SJSA1 (cell line): Measurements from ENCODE around the gene ULBP2. TPM values are rescaled to one million over a fixed set of nuclear protein-coding genes. Genes with fewer than 3 reads are reported as not detected.
"Not testable (repeated sequence)": the region's sequence is repeated elsewhere in the genome, so short reads cannot be mapped to it uniquely, and the experiment has no call there.

ENCODE experiments used
- DNase-seq, 2 experiments: peaks; one replicate each; pipeline ENCODE4 v3.0.0-alpha.2; 2015 to 2020; ENCODE audit warnings: low spot score in 2 of 2, low read depth in 1 of 2
- H3K27ac ChIP-seq: fragments of 250-450 bp; sonication (Bioruptor Pico); 2 replicates; pipeline ENCODE4 v1.5.1; 2020; ENCODE audit warnings: mild to moderate bottlenecking, moderate library complexity
- H3K27me3 ChIP-seq: fragments of 250-450 bp; sonication (Bioruptor Pico); replicated peaks from 2 replicates; pipeline ENCODE4 v1.5.1; 2020; ENCODE audit warnings: mild to moderate bottlenecking, moderate library complexity
- H3K36me3 ChIP-seq: fragments of 250-450 bp; sonication (Bioruptor Pico); 2 replicates; pipeline ENCODE4 v1.5.1; 2020; ENCODE audit warnings: mild to moderate bottlenecking
- H3K4me1 ChIP-seq: fragments of 250-450 bp; sonication (Bioruptor Pico); replicated peaks from 2 replicates; pipeline ENCODE4 v1.6.1; 2021; ENCODE audit warnings: mild to moderate bottlenecking
- H3K4me3 ChIP-seq: fragments of 250-450 bp; sonication (Bioruptor Pico); 2 replicates; pipeline ENCODE4 v1.5.1; 2020; ENCODE audit warnings: mild to moderate bottlenecking
- H3K9me3 ChIP-seq: fragments of 250-450 bp; sonication (Bioruptor Pico); replicated peaks from 2 replicates; pipeline ENCODE4 v1.5.1; 2020; ENCODE audit warnings: mild to moderate bottlenecking
- total RNA-seq: library from RNA; depleted of rRNA; stranded (reverse); fragments of >200 nt; shearing (Covaris generic); gene quantifications from 2 replicates; pipeline ENCODE4 v1.2.3, GENCODE V29; 2014

The ULBP2 gene
- total RNA-seq, 1 experiment from 2014 or later: 19.7 TPM

DNA sequence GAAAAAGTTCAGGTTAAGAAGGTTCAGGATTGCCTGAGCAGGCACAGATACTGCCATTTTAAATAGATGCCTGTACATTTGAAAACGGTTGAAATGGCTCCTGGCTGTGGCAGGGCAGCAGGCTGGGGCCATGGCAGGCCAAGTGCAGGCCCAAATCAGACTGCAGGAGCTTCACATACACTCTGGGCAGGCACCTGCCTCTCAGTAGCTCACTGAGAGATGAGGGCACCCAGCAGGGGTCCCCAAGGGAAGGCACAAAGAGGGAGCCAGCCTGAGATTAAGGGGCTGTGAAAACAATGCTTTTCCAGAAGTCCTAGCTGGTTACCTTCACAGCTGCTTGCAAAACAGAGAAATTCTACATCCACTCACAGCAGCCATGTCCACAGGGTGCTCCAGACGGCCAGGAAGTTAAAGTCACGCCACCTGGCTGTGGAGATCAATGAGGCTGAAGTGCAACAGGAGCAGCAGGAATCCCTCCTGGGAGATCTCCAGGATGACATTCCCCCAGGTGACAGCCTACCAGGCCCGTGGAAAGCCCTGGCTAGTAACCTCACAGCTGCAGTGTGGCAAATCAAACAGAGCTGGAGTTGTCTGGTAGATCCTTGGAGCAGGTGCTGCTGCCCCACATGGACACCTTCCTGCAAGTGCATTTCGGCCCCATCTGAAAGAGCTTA lies 37.7 kb upstream of the ULBP2 start:
- Histone ChIP-seq H3K27ac (no peak overlapping the region), H3K9me3 (peaks cover 9% of the 10 kb centered on the region; the same call in 1 of the 2 replicates), H3K27me3 (no peaks in the 10 kb centered on the region), H3K4me1 (no peaks in the 10 kb centered on the region), H3K36me3 (no peaks in the 10 kb centered on the region), H3K4me3 (no peak overlapping the region)
- DNase-seq: no peak

DNA sequence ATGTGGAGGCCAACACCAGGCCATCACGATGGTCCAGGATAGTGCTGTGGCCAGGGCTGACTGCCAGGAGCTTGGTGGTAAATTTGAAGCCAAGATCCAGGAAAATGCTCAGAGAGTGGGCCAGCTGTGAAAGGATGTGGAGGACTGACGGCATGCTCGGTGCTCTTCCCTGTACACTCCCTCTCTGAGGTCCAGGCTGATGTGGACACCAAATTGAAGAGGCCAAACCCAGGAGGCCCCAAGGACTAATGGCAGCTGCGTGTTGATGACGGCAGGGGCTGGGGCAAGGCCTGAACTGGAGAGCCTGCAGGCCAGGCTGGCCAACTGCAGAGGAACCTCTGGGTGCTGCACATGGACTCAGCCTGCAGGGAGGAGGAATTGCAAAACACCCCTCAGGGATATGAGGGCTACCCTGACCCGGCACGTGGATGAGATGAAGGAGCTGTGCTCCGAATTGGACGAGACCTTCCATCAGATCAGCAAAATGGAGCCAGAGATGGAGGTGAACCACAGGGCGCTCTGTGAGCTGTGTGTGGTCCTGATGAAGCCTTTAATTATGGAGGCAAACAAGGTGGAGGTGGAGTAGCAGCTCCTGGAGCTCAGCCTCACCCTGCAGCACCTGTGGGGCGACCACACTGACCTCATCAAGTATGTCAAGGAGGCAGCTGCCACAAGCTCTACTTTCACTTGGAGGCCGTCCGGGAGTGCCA lies 37.0 kb upstream of the ULBP2 start:
- Histone ChIP-seq H3K4me1 (no peaks in the 10 kb centered on the region), H3K4me3 (no peak overlapping the region), H3K27ac (no peak overlapping the region), H3K36me3 (no peaks in the 10 kb centered on the region), H3K27me3 (no peaks in the 10 kb centered on the region), H3K9me3 (peaks cover 10% of the 10 kb centered on the region; the same call in 1 of the 2 replicates)
- DNase-seq: no peak

DNA sequence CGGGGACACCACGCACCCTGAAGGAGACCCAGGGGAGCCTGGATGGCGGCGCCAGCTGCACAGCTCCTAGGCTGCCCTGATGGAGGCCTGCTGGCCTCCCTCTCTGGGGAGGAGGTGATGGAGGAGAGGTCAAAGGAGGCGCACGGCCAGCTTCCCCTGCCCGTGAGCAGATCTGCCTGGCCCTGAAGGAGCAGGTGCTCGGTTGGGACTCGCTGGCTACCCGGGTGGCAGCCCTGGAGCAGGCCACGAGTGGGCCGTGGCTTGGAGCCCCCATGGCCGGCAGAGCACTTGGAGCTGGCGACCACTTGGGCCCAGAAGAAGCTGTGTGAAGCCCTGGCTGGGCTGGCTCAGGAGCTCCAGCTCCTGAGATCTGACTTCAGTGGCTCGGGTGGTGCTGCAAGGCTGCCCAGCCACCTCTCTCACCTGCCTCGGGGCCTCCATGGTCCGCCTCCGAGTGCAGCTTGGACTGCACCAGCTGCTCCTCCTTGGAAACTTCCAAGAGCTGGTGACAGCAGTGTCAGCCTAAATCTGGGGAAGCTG lies 36.4 kb upstream of the ULBP2 start:
- Histone ChIP-seq H3K4me1 (no peaks in the 10 kb centered on the region), H3K9me3 (peaks cover 10% of the 10 kb centered on the region; the same call in 1 of the 2 replicates), H3K4me3 (no peak overlapping the region), H3K27me3 (no peaks in the 10 kb centered on the region), H3K27ac (no peak overlapping the region), H3K36me3 (no peaks in the 10 kb centered on the region)
- DNase-seq: no peak

DNA sequence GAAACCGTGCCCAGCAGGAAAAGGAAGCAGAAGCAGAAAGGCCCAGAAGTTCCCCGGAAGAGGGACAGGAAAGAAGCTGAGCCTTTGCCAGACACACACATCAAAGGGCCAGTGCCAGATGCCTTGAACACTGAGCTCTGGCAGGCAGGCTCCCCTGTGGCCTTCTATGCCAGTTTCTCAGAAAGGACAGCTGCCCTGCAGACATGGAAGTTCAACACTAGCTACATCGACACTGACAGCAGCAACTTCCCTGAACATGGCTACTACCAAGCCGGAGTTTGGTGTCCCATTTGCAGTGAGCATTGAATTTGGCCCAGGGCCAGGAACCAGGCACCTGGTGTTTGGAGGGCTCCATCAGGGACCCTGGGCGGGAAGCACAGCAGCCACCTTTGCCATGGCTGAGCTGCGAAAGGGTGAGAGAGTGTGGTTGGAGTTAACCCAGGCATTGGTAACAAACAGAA lies 35.9 kb upstream of the ULBP2 start:
- Histone ChIP-seq H3K36me3 (no peaks in the 10 kb centered on the region), H3K4me3 (no peak overlapping the region), H3K27ac (no peak overlapping the region), H3K4me1 (no peaks in the 10 kb centered on the region), H3K9me3 (peaks cover 10% of the 10 kb centered on the region; the same call in 1 of the 2 replicates), H3K27me3 (no peaks in the 10 kb centered on the region)
- DNase-seq: no peak

DNA sequence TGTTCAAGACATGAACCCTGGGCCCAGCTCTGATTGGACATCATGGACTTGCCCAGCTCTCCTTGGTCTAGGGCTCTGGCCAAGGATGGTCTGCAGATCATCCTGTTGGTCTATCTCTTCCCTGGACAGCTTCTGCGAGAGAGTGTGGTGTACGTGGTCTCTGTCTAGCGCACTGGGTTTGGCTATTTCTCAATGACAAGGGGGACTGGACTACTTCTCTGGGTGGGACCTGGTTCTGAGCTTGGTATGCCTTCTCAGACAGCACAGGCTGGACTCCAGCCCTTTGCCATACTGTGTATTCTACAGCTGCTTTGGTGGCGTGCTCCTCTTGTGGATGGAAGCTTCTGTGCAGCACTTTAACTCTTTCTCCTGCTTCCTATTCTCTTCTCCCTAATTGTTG lies 35.4 kb upstream of the ULBP2 start:
- no peaks in the 10 kb centered on the region for H3K36me3 ChIP-seq
- H3K9me3 ChIP-seq: peaks cover 10% of the 10 kb centered on the region; the same call in 1 of the 2 replicates
- no peak overlapping the region for H3K27ac ChIP-seq
- no peak overlapping the region for H3K4me3 ChIP-seq
- H3K27me3 ChIP-seq: no peaks in the 10 kb centered on the region
- DNase-seq: no peak
- no peaks in the 10 kb centered on the region for H3K4me1 ChIP-seq

DNA sequence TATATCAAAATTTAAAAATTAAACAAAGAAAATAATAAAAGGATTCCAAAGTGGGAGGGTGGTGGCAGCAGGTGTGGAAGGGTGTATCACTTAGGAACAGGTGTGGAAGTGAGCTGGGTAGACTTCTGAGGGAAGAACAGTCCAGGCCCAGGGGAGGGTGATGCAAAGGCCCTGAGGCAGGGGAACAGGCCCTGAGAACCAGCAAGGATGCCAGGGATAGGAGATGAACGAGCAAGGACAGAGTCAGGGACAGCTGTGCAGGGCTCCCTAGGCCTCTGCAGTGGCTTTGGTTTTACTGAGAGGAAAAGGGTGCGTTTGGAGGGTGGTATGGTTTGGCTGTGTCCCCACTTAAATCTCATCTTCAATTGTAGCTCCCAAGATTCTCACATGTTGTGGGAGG lies 34.5 kb upstream of the ULBP2 start:
- no peaks in the 10 kb centered on the region for H3K36me3 ChIP-seq
- H3K9me3 ChIP-seq: peaks cover 10% of the 10 kb centered on the region; the same call in 1 of the 2 replicates
- H3K27ac ChIP-seq: no peak overlapping the region
- no peak for DNase-seq
- H3K4me1 ChIP-seq: no peaks in the 10 kb centered on the region
- no peak overlapping the region for H3K4me3 ChIP-seq
- H3K27me3 ChIP-seq: no peaks in the 10 kb centered on the region

DNA sequence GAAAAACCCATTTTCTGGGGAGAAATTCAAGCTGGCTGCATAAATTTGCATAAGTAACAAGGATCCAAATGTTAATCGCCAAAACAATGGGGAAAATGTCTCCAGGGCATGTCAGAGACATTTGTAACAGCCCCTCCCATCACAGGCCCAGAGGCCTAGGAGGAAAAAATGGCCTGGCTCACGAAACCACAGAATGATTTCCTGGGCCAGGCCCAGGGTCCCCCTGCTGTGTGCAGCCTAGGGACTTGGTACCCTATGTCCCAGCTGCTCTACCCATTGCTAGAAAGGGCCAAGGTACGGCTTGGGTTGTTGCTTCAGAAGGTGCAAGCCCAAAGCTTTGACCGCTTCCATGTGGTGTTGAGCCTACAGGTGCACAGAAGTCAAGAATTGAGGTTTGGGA lies 33.3 kb upstream of the ULBP2 start:
- not testable (repeated sequence) for H3K9me3 ChIP-seq, DNase-seq, H3K27ac ChIP-seq, H3K36me3 ChIP-seq, H3K27me3 ChIP-seq, H3K4me3 ChIP-seq, H3K4me1 ChIP-seq

DNA sequence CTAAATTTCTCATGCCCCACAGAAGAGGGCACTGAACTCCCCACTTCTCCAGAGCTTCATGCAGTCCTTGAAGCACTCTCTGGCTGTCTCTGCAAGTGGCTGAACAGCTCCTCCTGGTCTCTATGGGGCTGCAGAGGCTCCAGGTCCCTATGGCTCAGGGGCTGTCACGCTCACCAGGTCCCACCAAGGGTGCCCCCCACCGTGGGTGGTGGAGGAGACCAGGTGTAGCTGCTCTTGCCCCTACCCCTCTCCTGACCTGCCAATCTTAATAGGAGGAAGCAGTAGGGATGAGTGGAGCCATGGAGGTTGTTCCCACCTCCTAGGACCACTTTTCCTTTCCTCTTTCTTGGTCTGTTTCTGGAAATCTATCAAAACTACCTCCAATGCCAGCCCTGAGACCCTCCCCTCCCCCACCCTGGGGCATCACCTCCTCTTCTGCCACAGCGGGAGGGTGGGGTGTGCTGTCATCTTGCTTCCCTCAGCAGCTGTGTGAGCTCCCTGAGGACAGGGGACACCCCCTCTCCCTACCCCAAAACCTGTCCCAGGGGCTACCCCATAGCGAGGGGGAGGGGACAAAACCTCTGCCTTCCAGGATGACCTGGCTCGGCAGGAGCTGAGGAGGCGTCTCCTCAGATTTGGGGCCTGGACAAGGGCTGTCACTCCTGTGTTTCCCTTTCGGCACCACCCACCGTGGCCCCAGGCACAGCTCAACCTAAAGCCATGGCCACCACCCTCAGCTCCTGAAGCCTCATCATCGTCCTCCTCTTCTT lies 31.9 kb upstream of the ULBP2 start:
- peak in 1 of 2 experiments; percentile 34 for DNase-seq
- no peaks in the 10 kb centered on the region for H3K36me3 ChIP-seq
- H3K4me3 ChIP-seq: no peak overlapping the region
- H3K4me1 ChIP-seq: no peaks in the 10 kb centered on the region
- H3K27me3 ChIP-seq: no peaks in the 10 kb centered on the region
- H3K27ac ChIP-seq: no peak overlapping the region
- peaks cover 10% of the 10 kb centered on the region; the same call in 1 of the 2 replicates for H3K9me3 ChIP-seq

DNA sequence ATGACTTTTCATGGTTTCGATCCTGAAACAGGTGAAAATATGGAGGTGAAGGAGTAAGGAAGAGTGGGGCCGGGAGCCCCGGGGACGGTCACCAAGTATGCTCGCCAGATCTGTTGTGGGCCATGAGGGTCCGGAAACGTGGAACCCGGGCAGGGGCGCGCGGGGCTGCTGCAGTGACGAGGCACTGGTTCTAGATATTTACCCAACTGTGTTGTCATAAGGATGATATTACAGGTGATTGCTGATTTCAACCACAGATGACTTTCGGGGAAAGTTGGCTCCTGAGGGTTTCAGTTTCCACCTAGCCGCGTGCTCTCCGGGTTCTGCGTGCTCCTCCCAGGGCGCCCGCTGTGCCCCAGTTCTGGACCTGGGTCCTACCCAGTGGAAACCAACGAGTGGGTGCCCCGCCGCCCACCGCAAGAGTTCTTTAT lies 31.1 kb upstream of the ULBP2 start:
- DNase-seq: peak in 1 of 2 experiments; percentile 28
- Histone ChIP-seq H3K9me3 (peaks cover 10% of the 10 kb centered on the region; the same call in 1 of the 2 replicates), H3K4me3 (no peak overlapping the region), H3K36me3 (no peaks in the 10 kb centered on the region), H3K27ac (no peak overlapping the region), H3K4me1 (no peaks in the 10 kb centered on the region), H3K27me3 (no peaks in the 10 kb centered on the region)

DNA sequence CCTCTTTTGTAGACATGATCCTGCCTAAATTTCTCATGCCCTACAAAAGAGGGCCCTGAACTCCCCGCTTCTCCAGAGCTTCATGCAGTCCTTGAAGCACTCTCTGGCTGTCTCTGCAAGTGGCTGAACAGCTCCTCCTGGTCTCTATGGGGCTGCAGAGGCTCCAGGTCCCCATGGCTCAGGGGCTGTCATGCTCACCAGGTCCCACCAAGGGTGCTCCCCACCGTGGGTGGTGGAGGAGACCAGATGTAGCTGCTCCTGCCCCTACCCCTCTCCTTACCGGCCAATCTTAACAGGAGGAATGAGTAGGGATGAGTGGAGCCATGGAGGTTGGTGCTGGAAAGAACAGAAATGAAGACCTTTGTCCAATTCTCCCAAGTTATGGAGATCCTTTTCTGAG lies 29.1 kb upstream of the ULBP2 start:
- not testable (repeated sequence) for H3K4me1 ChIP-seq, H3K27me3 ChIP-seq, H3K9me3 ChIP-seq, H3K27ac ChIP-seq, H3K4me3 ChIP-seq, H3K36me3 ChIP-seq
- DNase-seq: peak in 1 of 2 experiments; percentile 30

DNA sequence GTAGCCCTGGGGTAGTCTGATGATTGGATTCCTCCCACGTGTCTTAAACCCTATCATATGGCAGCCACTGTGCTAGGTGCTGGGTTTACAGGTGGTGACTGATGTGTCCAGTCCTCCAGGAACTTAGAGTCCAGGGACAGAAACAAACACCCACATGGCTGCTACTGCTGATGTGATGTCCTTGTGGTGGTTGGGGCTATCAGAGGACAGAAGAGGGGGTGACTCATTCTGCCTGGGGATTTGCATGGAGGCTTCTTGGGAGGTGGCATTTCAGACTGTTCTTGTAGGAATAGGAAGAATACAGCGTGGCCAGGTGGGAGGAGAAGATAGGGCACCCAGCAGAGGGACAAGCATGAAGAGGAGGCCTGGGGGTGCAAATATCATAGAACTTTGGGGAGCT lies 28.7 kb upstream of the ULBP2 start:
- H3K4me1 ChIP-seq: no peaks in the 10 kb centered on the region
- DNase-seq: peak in 1 of 2 experiments; percentile 17
- no peaks in the 10 kb centered on the region for H3K36me3 ChIP-seq
- no peak overlapping the region for H3K27ac ChIP-seq
- H3K9me3 ChIP-seq: peaks cover 10% of the 10 kb centered on the region; the same call in 1 of the 2 replicates
- no peak overlapping the region for H3K4me3 ChIP-seq
- no peaks in the 10 kb centered on the region for H3K27me3 ChIP-seq

DNA sequence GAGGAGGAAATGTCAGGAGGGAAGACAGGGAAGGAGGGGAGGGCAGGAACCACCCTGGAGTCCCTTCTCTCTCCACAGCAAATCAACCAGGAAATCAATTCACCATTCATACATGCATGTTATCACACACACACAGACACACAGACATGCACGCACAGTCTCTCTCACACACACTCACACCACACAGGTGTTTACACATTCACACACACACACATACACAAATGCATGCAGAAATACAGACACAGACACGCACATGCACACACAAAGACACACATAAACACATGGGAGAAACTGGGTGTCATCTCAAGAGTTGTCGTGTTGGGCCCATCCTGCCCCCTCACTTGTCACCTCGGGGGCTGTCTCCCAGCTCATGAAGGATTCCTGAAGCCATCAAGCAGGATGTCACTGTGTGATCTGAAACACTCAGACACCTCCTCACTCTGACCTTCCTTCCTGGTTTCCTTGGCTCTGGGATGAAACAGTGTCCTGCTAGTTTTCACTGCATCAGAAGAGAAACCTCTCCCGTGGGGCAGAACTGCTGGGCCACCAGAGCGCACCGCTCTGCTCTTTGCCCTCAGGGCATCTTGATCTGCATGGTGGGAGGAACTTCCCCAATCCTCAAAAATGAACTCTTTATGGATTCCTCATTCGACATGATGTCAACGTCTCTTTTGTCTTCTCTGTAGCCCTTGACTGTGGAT lies 28.1 kb upstream of the ULBP2 start:
- H3K36me3 ChIP-seq: no peaks in the 10 kb centered on the region
- H3K27ac ChIP-seq: no peak overlapping the region
- peak in 1 of 2 experiments; percentile 11 for DNase-seq
- no peaks in the 10 kb centered on the region for H3K27me3 ChIP-seq
- H3K4me1 ChIP-seq: no peaks in the 10 kb centered on the region
- peaks cover 5% of the 10 kb centered on the region; the same call in 1 of the 2 replicates for H3K9me3 ChIP-seq
- H3K4me3 ChIP-seq: no peak overlapping the region
